DMS153 (cell line): ENCODE data around the gene MARCHF11.

Experiments used
- DNase-seq: peaks from one replicate; lab custom pipeline; 2025; lab: John Stamatoyannopoulos, UW

The MARCHF11 gene

DNA sequence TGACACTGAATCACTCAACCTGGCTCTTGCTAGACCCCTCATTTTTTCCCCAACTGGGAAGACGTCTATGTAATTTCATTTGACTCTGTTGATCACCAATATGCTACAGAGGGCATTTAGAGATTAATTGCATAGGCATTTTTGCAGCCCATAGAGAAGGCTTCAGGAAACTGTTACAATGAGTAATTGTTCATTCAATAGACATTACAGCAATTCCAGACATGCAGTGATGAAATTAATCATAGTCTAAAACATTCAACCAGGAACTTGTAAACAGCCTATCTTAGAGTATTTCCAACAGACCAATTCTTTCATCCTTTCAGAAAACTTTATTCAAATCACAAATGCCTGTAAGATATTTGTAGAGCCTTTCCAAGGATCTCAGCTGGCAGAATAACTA is 122.3 kb downstream of the MARCHF11 start:
- no peak for DNase-seq

- no peak for DNase-seq
Observed at GRCh38 chr5:16051246-16051755, 128.3 kb downstream of the MARCHF11 start.

DNA sequence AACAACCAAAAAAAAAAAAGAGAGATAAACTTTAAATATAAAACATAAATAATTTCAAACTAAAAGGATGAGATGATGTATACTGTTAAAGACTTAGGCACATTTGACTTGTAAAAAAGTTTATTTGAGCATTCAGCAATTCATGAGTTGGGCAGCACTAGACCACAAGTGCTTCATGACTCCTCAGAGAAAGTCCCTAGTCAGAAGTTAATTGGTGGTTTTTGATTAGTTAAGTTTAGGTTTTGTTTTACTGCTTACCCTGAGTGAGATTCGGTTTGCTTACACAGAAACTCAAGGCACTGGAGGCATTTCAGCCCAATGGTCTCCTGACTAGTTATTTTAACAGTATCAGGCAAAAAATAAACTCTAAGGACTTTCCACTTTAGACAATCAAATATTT is 129.2 kb downstream of the MARCHF11 start:
- no peak for DNase-seq

GRCh38 chr5:16049761-16050160 is 129.8 kb downstream of the MARCHF11 start:
- DNase-seq: no peak

DNA sequence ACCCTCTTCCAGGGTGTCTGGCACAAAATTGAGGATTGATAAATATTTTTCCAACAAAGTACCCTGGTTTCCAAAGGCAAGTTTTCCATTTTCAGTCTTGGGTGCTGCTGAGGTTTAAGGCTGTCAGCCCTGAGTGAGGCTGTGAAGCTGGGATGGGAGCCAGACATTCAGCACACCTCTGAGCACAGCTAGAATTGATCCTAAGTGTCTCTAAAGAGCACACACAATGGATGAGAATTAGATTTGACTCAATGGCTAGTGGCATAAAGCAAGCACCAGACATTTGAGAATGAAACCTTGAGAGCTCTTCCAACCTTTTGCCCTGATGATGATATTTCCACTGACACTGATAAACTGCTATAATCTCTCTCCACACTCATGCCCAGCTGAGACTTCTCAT is 131.5 kb downstream of the MARCHF11 start:
- no peak for DNase-seq

GRCh38 chr5:16043349-16043965 is 136.1 kb downstream of the MARCHF11 start:
- no peak for DNase-seq

- DNase-seq: no peak
Observed at GRCh38 chr5:16037121-16037845, 142.3 kb downstream of the MARCHF11 start.

DNA sequence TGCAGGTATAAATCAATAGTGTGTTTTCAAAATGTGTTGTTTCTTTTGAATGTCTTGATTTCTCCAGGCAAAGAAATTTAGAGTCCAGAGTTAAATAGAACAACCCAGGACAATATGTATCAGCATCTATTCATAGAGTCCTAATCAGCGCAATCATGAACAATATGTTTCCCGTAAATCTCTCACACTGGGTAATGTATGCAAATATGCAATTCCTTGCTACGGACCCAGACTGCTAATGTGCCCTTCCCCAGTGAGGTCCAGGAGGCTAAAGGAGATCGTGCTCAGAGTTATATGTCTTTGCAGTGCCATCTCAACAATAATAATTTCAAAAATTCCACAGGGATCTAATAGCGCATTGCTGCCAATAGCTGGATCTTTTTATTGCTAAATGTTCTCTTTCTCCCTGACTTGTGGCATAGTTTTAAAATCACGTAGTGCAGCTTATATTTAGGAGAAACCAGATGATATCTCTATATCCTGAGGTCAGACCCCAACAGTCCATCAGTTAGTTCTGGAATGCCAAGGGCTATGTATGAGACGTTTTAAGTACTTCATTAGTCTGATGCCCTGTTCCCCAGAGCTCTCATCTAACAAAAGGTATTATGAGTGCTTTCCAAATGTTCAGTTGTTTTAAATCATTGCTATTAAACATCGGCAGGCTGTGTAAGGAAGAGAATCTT is 145.1 kb downstream of the MARCHF11 start:
- DNase-seq: no peak

DNA sequence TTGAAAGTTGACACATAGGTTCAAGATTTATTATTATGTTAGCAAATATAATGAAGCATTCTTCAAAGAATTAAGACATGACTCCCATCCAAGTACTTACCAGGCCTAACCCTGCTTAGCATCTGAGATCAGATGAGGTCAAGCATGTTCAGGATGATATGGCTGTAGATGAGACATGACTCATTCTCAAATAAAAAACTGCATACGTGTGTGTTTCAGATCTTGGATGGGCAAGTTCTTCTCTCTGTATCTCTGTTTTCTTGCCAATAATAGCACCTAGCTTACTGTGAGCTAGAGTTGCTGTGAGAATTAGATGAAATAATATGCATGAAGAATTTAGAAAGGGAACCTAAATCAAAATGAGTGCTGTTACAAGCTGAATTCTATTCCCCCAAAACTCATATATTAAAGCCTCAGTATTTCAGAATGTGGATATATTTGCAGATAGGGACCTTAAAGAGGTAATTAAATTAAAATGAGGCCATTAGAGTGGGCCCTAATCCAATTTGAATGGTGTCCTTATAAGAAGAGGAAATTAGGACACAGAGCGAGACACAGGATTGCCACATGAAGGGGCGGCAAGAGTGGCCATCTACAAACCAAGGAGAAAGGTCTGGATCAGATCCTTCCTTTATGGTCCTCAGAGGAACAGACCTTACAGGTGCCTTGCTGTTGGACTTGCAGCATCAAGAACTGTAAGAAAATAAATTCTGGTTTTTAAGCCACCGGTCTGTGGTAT is 146.2 kb downstream of the MARCHF11 start:
- DNase-seq: no peak

DNA sequence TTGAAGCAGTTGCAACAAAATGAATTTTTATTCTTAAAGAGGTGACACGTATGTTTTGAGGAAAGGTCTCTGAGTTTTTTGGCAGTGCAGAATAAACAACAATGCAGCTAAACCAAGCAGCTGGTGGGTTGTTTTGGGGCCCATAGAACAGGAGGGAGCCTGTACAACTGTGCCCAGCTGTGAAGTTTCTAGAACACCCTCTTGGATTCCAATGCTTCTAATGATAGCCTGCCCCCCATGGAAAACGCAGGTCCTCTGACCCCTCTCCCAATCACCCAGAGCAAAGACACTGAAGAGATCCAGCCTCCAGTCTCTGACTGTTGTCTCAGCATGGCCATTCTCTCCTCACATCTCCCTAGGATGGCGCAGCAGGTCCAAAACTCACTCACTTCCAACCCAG is 150.9 kb downstream of the MARCHF11 start:
- no peak for DNase-seq

DNA sequence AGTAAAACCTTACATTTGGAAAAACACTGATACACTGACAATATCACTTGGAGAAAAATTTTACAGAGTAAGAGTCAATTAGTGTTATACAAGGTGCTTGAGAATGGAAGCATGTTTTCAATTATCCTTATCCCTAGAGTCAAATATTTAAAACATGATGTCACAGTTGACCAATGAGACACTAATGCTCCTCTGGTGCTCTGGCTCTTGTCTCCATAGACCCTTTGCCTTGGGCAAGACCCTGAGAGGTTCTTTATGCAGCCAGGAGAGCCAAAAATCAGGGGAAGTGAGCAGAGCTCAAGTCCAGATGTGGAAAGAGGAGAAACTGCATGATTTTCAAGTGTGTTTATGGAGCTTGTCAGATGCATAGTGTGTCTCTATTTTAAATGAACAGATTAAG is 153.9 kb downstream of the MARCHF11 start:
- no peak for DNase-seq

GRCh38 chr5:16018970-16019369 is 160.6 kb downstream of the MARCHF11 start:
- no peak for DNase-seq

DNA sequence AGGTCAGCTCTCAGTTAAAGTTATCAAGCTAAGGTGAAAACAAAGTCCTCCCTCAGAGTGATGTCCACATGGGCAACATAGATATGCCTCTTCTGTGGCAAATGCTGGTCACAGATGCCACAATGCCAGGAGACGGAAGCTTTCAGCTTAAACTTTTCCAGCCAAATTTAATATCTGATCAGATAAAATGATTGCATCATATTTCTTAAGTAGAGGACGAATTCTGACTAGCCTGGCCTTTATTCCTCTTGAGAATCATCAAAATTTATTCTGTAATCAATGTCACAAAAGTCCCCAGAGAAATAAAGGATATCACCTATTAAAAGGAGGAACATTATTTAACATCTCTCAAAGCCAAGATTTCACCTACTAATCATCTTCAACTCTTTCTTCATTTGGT is 161.9 kb downstream of the MARCHF11 start:
- DNase-seq: no peak
